ENCODE measurements around the gene ATP1A1. TPM values are rescaled to one million over a fixed set of nuclear protein-coding genes. Genes with fewer than 3 reads are reported as not detected.

ATP1A1 gene
- total RNA-seq, 5 donors from 2014 or later (not counting 1 experiment from before 2014, with no cell fraction given): 230 to 292 (median 266) TPM

GRCh38 chr1:116372191-116372590 lies 853 bp upstream of the ATP1A1 start:
- 67% methylated on average over 7 of the region's 11 CpGs for WGBS (ENCODE audit: insufficient coverage)

GRCh38 chr1:116373431-116374352 lies 648 bp downstream of the ATP1A1 start:
- H3K9me3 Mint-ChIP-seq: no peaks in the 10 kb centered on the region
- WGBS (ENCODE audit: insufficient coverage): under 1% methylated on average over 61 of the region's 84 CpGs
- ATAC-seq (replicated peaks in 1 of 4): peak; percentile 21 to 43 (median 38)
- H3K27me3 ChIP-seq (replicated peaks in 1 of 2; ENCODE audit: control insufficient read depth in 2 of 2, extremely low read depth in 1 of 2, insufficient read depth in 2 of 2, low read length in 1 of 2): no peaks in the 10 kb centered on the region
- POLR2A ChIA-PET: interaction anchor here (0.6 to 1.0 kb wide), 5 partner anchors 8 to 186 kb away, joined by 3 to 4 read pairs (median 3); no protein-coding TSS in a partner anchor
- H3K4me3 Mint-ChIP-seq: peak overlapping the region; percentile 95 to 97 (median 96)
- CTCF ChIA-PET: interaction anchor here (0.7 to 0.8 kb wide), 2 partner anchors 17 to 112 kb away, joined by 3 read pairs; no protein-coding TSS in a partner anchor
- peaks cover 0 to 1% of the 10 kb centered on the region in 2 donors for H3K27me3 Mint-ChIP-seq
- peak; percentile 22 to 69 (median 50) for DNase-seq
- peaks cover 29 to 50% of the 10 kb centered on the region in 2 experiments for H3K4me1 ChIP-seq (ENCODE audit: control insufficient read depth in 1 of 2, extremely low read depth in 1 of 2, insufficient read depth in 2 of 2, low read length in 2 of 2)
- no peaks in the 10 kb centered on the region for H3K36me3 Mint-ChIP-seq
- peak overlapping the region; percentile 97 to 98 for H3K27ac Mint-ChIP-seq
- peak overlapping the region; percentile 86 for H3K27ac ChIP-seq (ENCODE audit: low read length)
- peak overlapping the region; percentile 89 to 93 for H3K4me3 ChIP-seq (ENCODE audit: control insufficient read depth in 1 of 2, extremely low read depth in 1 of 2, low read length in 1 of 2)
- no peaks in the 10 kb centered on the region for H3K9me3 ChIP-seq
- no peaks in the 10 kb centered on the region for H3K36me3 ChIP-seq (ENCODE audit: control insufficient read depth in 2 of 2, extremely low read depth in 1 of 2, insufficient read depth in 1 of 2, low read length in 1 of 2)
- peaks cover 45 to 51% (median 49%) of the 10 kb centered on the region in 3 donors for H3K4me1 Mint-ChIP-seq

More at GRCh38 chr1:116372191-116372590, 853 bp upstream of the ATP1A1 start:
- ATAC-seq (replicated peaks in 1 of 4) (no peak), DNase-seq (peak in 1 of 35 experiments; percentile 22)
- Mint-ChIP-seq H3K36me3 (no peaks in the 10 kb centered on the region), H3K4me1 (peaks cover 45 to 50% (median 47%) of the 10 kb centered on the region in 3 donors), H3K27me3 (peaks cover 0 to 5% of the 10 kb centered on the region in 2 donors), H3K4me3 (peak overlapping the region; percentile 87 to 96 (median 95)), H3K9me3 (no peaks in the 10 kb centered on the region), H3K27ac (peak overlapping the region; percentile 44 to 46)
- H3K4me3 ChIP-seq (ENCODE audit: control insufficient read depth in 1 of 2, extremely low read depth in 1 of 2, low read length in 1 of 2): peak overlapping the region; percentile 71 to 93
- H3K27ac ChIP-seq (ENCODE audit: low read length): peak overlapping the region; percentile 68
- POLR2A ChIA-PET: interaction anchor here in 1 of 2 donors (0.6 to 0.9 kb wide), 2 partner anchors 10 to 46 kb away, joined by 3 to 4 read pairs; no protein-coding TSS in a partner anchor
- CTCF ChIA-PET: interaction anchor here in 1 of 2 donors (1.6 kb wide), 1 partner anchor 398 kb away, joined by 3 read pairs; no protein-coding TSS in a partner anchor
- peaks cover 17 to 42% of the 10 kb centered on the region in 2 experiments for H3K4me1 ChIP-seq (ENCODE audit: control insufficient read depth in 1 of 2, extremely low read depth in 1 of 2, insufficient read depth in 2 of 2, low read length in 2 of 2)
- H3K9me3 ChIP-seq: no peaks in the 10 kb centered on the region
- H3K36me3 ChIP-seq (ENCODE audit: control insufficient read depth in 2 of 2, extremely low read depth in 1 of 2, insufficient read depth in 1 of 2, low read length in 1 of 2): no peaks in the 10 kb centered on the region
- H3K27me3 ChIP-seq (replicated peaks in 1 of 2; ENCODE audit: control insufficient read depth in 2 of 2, extremely low read depth in 1 of 2, insufficient read depth in 2 of 2, low read length in 1 of 2): no peaks in the 10 kb centered on the region

DNA sequence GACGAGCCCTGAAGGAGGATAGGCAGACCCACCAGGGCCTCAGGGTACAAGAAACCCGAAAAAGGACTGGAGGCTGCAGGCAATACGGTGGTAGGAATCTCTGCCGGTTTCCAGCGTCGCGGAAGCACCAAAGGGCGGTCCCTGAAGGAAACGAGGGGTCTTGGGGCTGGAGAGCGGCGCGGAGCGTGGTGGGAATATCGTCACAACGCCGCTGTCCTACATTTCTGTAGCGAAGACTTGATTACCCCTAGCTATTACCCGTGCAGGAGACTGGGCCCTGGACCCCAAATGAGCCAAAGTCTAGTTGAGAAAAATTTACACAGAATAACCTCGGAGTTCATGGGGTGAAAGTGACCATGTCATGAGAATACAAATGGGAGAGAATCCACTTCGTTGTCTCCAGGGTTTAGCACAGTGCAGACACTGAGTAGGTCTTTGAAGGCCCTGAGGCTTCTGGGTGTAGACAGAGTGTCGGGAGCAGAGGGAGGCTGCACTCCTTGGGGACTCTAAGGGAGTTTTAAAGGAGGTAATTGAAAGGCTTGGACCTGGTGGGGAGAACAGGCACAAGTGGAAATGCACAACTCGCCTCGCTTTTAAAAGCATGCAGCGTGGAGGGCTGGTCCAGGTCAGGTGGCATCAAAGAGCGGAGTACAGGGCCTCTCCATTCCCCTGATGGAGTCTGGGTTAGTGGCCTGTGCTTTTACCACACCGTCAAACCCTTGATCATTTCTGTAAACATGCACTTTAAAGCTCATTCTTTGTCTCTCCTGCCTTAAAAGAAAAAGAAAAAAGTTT lies 1.5 kb downstream of the ATP1A1 start:
- Mint-ChIP-seq H3K27me3 (peaks cover 0 to 1% of the 10 kb centered on the region in 2 donors), H3K36me3 (peaks cover 5% of the 10 kb centered on the region), H3K9me3 (no peaks in the 10 kb centered on the region), H3K4me3 (peak overlapping the region; percentile 95 to 97 (median 96)), H3K27ac (peak overlapping the region; percentile 97 to 98), H3K4me1 (peaks cover 52 to 59% (median 58%) of the 10 kb centered on the region in 3 donors)
- WGBS (ENCODE audit: insufficient coverage): 1% methylated on average over 14 of the region's 26 CpGs
- peaks cover 29 to 56% of the 10 kb centered on the region in 2 experiments for H3K4me1 ChIP-seq (ENCODE audit: control insufficient read depth in 1 of 2, extremely low read depth in 1 of 2, insufficient read depth in 2 of 2, low read length in 2 of 2)
- ATAC-seq (replicated peaks in 1 of 4) (no peak), DNase-seq (peak in 21 of 35 experiments; percentile 10 to 55 (median 29))
- H3K27me3 ChIP-seq (replicated peaks in 1 of 2; ENCODE audit: control insufficient read depth in 2 of 2, extremely low read depth in 1 of 2, insufficient read depth in 2 of 2, low read length in 1 of 2): no peaks in the 10 kb centered on the region
- H3K4me3 ChIP-seq (ENCODE audit: control insufficient read depth in 1 of 2, extremely low read depth in 1 of 2, low read length in 1 of 2): peak overlapping the region; percentile 89 to 93
- no peaks in the 10 kb centered on the region for H3K9me3 ChIP-seq
- H3K27ac ChIP-seq (ENCODE audit: low read length): peak overlapping the region; percentile 86
- ChIA-PET POLR2A (interaction anchor here (0.5 to 1.8 kb wide), 8 partner anchors 8 to 50 kb away, joined by 3 to 12 read pairs (median 4); no protein-coding TSS in a partner anchor), CTCF (interaction anchor here (0.7 to 1.4 kb wide), 3 partner anchors 16 to 236 kb away, joined by 3 to 4 read pairs (median 3); no protein-coding TSS in a partner anchor)
- H3K36me3 ChIP-seq (ENCODE audit: control insufficient read depth in 2 of 2, extremely low read depth in 1 of 2, insufficient read depth in 1 of 2, low read length in 1 of 2): no peaks in the 10 kb centered on the region

GRCh38 chr1:116375148-116375886 lies 2.3 kb downstream of the ATP1A1 start:
- POLR2A ChIA-PET: interaction anchor here (0.5 to 2.0 kb wide), 12 partner anchors 9 to 51 kb away, joined by 3 to 12 read pairs (median 4); no protein-coding TSS in a partner anchor
- H3K27ac Mint-ChIP-seq: peak overlapping the region; percentile 97 to 98
- H3K36me3 Mint-ChIP-seq: peaks cover 6% of the 10 kb centered on the region
- DNase-seq (peak in 1 of 35 experiments; percentile 30), ATAC-seq (replicated peaks in 1 of 4) (no peak)
- Histone ChIP-seq H3K27ac (ENCODE audit: low read length) (peak overlapping the region; percentile 86), H3K36me3 (ENCODE audit: control insufficient read depth in 2 of 2, extremely low read depth in 1 of 2, insufficient read depth in 1 of 2, low read length in 1 of 2) (no peaks in the 10 kb centered on the region), H3K27me3 (replicated peaks in 1 of 2; ENCODE audit: control insufficient read depth in 2 of 2, extremely low read depth in 1 of 2, insufficient read depth in 2 of 2, low read length in 1 of 2) (no peaks in the 10 kb centered on the region), H3K4me1 (ENCODE audit: control insufficient read depth in 1 of 2, extremely low read depth in 1 of 2, insufficient read depth in 2 of 2, low read length in 2 of 2) (peaks cover 35 to 63% of the 10 kb centered on the region in 2 experiments), H3K9me3 (no peaks in the 10 kb centered on the region), H3K4me3 (ENCODE audit: control insufficient read depth in 1 of 2, extremely low read depth in 1 of 2, low read length in 1 of 2) (peak overlapping the region; percentile 89 to 93)
- H3K4me1 Mint-ChIP-seq: peaks cover 59 to 67% (median 66%) of the 10 kb centered on the region in 3 donors
- CTCF ChIA-PET: interaction anchor here (0.6 to 1.7 kb wide), 8 partner anchors 15 to 236 kb away, joined by 3 to 7 read pairs (median 4); no protein-coding TSS in a partner anchor
- no peaks in the 10 kb centered on the region for H3K27me3 Mint-ChIP-seq
- H3K4me3 Mint-ChIP-seq: peak overlapping the region; percentile 95 to 97 (median 96)
- WGBS (ENCODE audit: insufficient coverage): no CpG with 5 or more reads among the region's 8 CpGs
- H3K9me3 Mint-ChIP-seq: no peaks in the 10 kb centered on the region

DNA sequence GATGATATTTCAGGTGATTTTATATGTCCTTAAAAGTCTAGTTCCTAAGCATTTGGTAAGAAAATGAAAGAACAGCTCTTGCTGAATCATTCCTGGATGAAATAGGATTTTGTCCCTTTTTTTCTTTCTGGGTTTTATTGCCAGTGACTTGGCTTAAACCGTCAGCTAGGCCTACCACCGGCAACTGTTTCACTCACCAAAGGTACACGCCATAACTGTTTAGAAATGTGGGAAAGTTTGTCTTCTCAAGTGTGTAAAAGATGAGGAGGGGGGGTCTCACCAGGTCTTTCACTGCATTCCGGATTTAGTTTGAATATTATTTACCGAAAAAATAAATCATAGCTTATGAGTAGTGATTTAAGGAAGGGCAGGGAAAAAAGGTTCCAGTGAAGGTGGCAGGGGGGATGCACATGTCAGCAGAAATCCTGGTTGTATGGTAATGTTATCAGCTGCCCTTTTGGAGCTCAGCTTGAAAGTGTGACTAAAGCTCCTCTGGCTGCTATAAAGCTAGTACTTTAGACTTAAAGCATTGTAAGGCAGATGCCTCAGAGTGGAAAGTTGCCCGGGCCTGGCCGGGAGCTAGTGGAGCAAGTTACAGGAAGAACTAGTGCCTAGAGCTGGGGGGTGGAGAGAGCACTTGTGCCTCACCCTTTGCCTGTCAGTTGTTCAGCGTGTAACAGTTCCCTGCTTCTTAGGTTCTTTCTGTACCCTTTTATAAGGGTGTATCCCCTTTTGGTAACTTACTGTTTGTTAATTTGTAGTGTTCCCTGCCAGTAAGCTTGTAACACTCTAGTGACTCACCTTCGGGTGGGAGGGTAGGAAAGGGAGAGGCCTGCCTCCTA lies 3.1 kb downstream of the ATP1A1 start:
- ATAC-seq (replicated peaks in 1 of 4): no peak
- Mint-ChIP-seq H3K27ac (peak overlapping the region; percentile 97 to 98), H3K36me3 (peaks cover 8% of the 10 kb centered on the region), H3K27me3 (no peaks in the 10 kb centered on the region), H3K4me3 (peak overlapping the region; percentile 95 to 97 (median 96)), H3K9me3 (no peaks in the 10 kb centered on the region), H3K4me1 (peaks cover 67 to 75% (median 74%) of the 10 kb centered on the region in 3 donors)
- H3K4me3 ChIP-seq (ENCODE audit: control insufficient read depth in 1 of 2, extremely low read depth in 1 of 2, low read length in 1 of 2): peak overlapping the region; percentile 29 to 93
- peak in 8 of 35 experiments; percentile 11 to 50 (median 17) for DNase-seq
- no peaks in the 10 kb centered on the region for H3K27me3 ChIP-seq (replicated peaks in 1 of 2; ENCODE audit: control insufficient read depth in 2 of 2, extremely low read depth in 1 of 2, insufficient read depth in 2 of 2, low read length in 1 of 2)
- WGBS (ENCODE audit: insufficient coverage): 24% methylated on average over 3 of the region's 9 CpGs
- peaks cover 40 to 68% of the 10 kb centered on the region in 2 experiments for H3K4me1 ChIP-seq (ENCODE audit: control insufficient read depth in 1 of 2, extremely low read depth in 1 of 2, insufficient read depth in 2 of 2, low read length in 2 of 2)
- no peaks in the 10 kb centered on the region for H3K36me3 ChIP-seq (ENCODE audit: control insufficient read depth in 2 of 2, extremely low read depth in 1 of 2, insufficient read depth in 1 of 2, low read length in 1 of 2)
- H3K27ac ChIP-seq (ENCODE audit: low read length): peak overlapping the region; percentile 86
- ChIA-PET CTCF (interaction anchor here (0.5 to 2.0 kb wide), 14 partner anchors 8 to 1738 kb away, joined by 3 to 7 read pairs (median 4); no protein-coding TSS in a partner anchor), POLR2A (interaction anchor here (0.6 to 2.0 kb wide), 13 partner anchors 8 to 179 kb away, joined by 3 to 11 read pairs (median 4); no protein-coding TSS in a partner anchor)
- H3K9me3 ChIP-seq: no peaks in the 10 kb centered on the region

Measured in T-cell (primary cell).